Germinal center (tissue), 1 donor: Measurements from ENCODE around the gene FLT1.
A peak's percentile ranks its signal among the peaks of the same experiment; 100 is the strongest.

Experiments
- DNase-seq: peaks from one replicate; pipeline ENCODE4 v3.0.0; 2012; ENCODE audit warnings: mixed read lengths, low spot score

The FLT1 gene

DNA sequence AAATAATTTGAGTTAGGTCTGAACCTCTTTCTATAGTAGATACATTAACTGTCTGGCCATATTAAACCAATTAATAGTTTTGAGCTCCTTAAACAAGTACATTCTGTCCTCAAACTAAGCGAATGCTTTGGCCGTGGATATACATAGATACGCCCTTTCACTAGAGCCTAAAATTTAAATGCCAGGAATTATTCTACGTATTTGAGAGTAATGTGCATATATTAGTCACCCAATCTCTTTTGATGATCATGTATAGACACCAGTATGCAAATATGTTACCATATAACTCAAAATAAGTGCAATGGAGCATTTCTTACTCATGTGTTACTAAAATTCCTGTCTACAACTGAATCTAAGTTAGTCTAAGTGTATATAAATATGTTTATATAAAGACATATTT lies 70.4 kb downstream of the FLT1 start:
- DNase-seq = no peak

DNA sequence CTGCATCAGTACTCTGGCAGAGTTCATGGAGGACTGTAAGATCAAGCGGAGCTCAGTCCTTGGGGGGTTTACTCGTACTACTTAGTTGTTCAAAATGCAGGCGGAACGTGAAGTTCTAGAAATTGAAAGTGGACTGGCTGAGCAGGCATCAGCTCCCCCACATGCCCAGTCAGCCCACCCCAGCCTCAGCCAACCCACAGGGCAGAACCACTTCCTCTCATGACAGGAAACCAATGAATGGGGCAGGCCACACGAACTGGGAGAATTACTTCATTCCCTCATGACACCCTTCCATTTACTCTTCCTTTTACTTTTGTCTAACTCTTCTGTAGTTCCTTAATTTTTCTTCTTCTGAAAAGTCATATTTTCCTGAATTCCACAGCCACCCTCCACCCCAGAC lies 71.9 kb downstream of the FLT1 start:
- peak; percentile 32 for DNase-seq

DNA sequence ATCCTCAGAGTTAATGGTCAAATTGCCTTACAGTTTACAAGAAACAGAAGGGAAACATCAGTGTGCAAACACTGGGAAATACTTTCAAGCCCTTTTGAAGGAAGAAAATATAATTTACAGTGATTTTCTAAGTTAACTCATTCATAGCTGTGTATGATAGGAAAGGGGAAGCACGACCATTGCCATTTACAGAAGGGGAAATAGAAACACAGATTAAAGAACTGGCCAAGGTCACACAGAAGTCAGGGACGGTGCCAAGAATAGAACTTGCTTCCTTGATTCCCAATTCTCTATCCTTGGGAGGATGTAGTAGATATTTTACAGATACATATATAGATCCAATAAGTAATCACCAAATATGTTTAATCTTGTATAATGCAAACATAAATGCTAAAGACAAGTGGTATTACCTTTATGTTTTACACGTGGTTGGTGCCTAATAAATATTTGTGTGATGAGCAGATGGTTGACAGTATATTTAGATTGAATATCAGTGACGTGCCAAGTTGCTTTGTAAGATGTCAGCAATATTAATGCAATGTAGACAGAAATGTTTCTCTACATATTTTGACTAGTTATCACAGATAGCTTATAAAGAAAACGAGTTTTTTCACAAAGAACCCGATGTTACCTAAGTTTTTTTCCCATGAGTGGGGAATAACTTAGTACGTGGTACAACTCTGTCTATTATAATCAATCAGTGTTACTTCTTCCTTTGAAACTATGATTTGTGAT lies 73.1 kb downstream of the FLT1 start:
- DNase-seq = no peak

DNA sequence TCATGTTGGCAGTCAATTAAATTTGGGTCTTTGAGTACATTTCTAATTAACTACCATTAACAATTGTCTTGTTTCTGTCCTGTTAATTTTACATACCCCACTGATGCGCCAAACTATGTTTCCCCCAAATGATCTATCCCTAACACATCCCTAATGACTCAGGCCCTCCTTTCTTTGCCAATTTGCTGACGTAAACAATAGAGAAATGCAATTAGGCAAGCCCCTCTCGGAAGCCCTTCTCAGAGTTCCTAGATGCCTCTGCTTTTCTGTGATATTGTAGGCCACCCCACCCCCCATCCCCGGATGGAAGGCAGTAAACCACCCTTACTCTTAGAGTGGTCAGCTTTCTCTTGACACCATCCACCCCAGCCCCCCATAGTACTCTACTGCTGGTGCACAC lies 74.2 kb downstream of the FLT1 start:
- no peak for DNase-seq

DNA sequence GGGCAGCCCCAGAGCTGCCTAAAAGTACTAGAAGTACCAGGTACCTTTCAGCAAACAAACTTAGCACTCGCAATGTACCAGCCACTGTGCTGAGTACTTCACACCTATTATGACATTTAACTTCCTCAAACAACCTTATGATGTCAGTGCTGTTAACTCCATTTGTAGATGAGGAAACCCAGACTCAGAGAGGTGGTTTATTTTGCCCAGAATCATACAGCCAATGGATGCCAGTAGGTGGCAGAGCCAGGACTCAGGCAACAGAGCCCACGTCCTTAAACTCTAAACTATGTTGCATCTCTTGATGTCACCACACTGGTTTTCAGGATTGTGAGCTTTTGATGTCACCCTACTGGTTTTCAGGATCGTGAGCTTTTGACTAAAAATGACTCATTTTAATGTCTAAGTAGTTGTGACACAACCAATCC lies 78.9 kb downstream of the FLT1 start:
- no peak for DNase-seq

DNA sequence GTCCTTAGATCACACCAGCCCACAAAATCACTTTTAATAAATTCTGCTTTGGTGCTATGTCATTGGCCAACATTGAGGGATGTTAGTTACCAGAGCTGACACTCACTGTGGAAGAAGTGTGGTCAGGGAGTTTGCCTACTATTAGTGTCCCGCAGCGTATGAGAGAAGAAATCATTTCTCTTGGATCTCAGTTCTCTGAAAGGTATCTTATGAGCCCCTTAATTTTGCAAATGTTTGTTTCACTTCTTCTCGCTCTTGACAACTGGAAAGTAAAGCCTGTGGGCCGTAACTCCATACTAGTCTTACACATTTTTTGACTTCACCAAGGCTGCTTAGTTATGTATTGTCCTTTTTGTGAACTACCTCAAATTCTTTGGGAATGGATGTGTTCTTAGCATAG lies 80.9 kb downstream of the FLT1 start:
- no peak for DNase-seq

DNA sequence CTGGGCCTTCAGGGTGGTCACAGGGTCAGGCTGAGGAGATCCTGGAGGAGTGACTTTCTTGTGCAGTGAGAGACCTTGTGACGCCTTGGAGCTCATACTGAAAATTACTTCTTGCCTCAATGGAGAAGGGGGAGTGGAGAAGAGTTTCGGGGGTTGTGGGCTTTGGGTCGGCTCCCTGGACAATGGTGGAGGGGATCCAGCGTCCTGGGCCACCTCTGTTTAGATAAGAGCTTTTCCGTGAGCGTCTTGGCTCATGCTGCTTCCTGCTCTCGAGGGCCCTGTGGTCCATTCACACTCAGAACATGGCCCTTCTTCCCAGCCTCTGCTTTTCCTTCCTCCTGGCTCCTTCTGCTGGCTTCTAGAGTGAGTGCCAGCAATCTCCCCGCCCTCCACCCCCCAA lies 81.9 kb downstream of the FLT1 start:
- no peak for DNase-seq

DNA sequence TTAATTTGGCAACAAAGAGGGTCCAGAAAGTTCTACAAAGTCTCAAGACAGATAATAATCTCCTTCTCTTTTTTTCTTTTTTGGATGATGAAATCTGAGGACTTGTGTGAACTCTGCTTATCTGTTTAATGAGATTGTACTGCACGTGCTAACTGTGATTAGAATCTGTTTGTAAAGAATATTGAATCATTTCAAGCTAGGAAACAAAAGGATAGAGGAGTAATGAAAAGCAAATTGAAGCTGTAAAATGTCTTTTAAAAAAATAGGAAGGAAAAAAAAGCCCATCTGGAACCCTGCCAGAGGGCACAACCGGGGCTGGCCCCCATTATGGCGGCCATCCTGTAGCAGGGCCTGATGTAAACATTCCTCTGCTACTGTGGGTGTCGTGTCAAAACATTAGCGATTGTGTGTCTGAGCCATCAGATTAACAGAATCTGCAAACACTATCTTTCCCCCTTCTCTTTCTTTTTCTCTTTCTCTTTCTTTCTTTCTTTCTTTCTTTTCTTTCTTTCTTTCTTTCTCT lies 83.0 kb downstream of the FLT1 start:
- no peak for DNase-seq

DNA sequence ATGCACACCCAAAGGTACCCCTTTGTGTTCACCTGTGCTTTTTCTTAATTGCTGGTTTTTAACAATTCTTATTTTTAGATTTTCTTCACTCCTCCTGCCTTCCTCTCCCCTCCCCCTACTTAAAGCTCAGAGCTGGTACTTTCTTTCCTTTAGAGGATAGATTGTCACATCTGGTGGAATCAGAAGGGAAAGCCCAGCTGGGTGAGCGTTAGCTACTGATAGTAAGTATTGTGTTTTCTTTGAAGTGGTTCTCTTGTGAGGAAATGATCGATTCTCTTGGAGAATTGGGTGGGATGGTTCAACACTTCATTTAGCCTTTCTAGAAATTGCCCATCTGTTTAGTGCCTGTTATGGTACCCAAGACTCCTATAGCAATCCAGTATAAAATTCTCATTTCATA lies 84.8 kb downstream of the FLT1 start:
- DNase-seq = no peak

DNA sequence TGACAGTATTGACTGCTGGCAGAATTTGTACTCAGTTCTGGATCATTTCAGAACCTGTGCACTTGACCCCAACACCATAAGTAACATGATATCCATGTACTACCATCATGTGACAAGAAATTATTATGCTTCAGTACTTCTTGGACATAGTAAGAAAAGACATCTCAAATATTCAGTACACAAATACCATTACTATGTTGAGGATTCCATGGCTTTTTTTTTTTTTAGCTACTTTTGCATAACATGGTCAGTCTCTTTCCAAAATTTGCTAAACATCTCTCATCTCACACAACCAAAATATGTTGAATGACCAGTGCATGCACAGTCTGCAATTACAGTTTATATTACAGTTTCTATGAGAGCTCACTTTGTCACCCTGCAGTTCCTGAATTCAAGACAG lies 85.3 kb downstream of the FLT1 start:
- no peak for DNase-seq

DNA sequence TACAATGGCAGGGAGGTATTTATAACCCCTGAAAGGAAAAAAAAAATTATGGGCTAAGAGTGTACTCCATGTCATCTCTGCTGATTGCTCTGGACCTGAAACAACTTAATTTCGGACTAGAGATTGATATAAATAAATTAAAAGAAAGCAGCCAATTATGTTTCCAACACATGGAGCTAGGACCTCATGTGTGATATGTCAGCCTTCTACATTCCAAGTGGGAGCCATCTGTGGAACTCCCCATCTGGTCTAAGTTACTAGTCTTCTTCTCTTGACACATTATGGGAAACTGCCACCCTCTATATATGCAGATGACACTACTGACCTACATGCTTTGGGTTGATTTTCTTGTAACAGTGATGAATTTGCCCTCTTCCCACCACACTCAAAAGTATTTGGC lies 86.1 kb downstream of the FLT1 start:
- DNase-seq = no peak

DNA sequence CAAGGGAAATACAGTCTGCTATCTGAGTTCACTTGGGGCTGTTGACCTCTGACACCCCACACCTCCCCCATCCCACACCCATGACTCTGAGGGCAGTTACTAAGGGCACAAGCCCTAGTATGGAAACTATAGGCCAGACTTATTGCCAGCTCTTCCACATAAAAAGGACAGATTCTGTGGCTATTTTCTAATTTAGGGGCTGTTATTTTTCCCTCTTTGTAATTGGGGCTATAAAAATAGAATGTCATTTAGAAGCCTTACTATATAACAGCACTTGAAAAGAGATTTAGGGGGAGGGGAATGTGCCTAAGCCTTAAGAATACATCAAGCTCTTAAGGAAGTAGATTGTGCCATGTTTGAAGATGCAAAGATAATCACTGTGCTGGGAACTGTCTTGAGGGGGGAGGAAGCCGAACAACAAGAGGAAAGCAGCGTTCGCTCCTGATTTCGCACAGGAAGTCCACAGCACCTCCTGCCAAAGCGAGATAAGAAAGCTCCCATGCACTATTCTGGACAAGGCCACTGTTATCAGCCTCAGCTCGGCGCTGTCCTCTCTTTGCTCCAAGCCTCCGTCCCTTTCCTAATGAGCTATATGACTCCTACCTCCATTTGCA lies 86.6 kb downstream of the FLT1 start:
- no peak for DNase-seq

DNA sequence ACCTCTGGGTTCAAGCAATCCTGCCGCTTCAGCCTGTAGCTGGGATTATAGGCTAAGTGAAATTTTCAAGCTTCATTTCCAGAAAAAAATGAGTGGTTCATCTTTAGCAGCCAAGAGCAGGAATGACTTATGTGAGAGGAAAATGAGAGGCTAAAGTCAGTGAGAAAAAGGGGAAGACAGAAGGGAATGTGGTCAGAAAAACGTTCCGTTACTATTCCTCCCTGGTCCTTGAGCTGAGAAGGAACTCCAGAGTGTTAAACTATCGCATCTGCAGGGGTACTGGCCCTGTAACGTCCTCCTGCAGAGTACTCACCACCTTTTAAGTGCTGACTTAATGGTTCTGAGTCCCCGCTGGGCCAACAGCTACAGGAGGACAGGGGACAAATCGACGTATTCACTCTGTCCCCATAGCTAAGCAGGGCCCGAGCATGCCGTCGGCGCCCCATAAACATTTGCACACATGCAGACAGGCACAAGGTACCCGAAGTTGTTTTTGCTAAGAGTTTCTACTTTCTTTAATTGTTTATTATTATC lies 88.1 kb downstream of the FLT1 start:
- no peak for DNase-seq

DNA sequence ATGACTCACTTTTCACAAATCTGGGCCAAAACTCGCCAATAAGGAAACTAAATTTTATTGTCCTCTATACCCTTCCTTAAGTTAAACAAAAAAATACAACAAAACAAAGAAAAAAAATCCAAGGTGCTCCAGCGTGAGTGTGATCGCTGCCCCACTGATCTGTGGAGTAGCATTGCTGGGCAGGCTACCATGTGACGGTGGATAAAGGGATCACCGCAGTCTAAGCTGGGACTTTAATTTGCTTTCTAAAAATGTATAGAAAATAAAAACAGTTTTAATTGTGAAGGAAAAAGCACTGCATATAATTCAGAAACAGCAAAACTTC lies 92.9 kb downstream of the FLT1 start:
- no peak for DNase-seq

DNA sequence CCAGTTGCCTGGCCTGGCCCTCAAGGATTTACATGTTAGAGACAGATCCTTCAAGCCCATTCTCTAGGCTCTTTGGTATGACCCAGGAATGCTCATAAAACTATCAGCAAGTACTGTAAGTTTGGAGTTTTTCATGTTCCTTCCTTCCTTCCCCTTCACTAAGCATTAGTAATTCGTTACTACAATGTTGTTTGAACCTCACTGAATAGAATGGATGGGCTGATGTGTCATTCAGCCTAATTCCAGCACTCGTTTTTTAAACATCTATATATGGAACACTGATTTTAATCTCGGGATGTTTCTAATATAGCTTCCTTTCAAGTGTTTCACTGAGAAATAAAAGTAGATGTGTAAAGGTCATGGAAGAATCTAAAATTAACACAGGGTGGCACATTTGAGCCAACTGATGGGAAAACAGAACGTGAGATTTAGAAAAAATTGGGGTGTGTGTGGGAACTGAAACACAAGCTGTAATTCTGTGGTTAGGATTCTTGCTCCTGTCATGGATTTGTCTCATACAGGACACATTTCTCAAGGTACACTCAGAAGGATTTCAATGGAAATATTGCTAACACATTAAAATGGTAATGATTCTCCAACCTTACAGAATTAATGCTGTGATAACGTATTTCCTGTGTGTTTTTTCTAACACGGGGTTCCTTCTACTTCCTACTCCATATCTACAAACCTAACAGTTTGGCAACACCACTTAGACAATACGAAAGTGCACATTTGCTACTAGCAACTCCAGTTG lies 93.4 kb downstream of the FLT1 start:
- no peak for DNase-seq

DNA sequence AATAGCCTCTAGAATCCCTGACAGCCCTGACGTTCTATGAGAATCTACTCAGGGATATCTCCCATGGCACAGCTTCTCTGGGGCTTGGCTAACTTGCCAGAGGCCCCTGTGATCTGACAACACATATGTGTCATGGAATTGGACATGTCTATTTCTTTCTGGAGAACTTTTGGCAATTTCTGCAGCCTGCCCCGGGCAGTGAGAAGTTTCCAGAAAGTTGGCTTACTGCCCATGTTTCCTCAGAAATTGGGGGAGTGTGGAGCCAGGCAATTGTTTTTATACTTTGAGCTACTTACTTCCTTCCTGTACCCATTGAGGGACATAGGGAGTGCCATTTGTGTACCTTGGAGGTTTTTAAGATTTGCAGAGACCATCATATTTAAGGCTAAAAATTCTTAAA lies 98.9 kb downstream of the FLT1 start:
- no peak for DNase-seq

DNA sequence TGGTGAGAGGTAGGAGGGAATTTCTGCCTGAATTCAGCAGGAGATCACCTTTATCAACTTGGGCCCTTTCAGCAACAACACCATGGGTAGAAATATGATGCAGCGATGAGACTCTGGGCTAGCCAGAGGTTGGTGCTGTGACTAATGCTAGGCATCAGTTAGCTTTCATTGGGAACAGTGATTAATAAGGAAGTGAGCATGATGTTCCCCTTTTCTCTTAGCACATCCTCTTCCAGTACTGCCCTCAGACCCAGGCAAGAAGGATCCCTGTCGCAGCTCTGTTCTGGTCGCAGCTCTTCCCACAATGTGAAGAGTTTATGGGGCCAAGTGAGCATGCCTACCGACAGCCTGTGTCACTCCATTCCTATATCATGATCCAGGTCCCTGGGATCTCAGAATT lies 100.5 kb downstream of the FLT1 start:
- no peak for DNase-seq

DNA sequence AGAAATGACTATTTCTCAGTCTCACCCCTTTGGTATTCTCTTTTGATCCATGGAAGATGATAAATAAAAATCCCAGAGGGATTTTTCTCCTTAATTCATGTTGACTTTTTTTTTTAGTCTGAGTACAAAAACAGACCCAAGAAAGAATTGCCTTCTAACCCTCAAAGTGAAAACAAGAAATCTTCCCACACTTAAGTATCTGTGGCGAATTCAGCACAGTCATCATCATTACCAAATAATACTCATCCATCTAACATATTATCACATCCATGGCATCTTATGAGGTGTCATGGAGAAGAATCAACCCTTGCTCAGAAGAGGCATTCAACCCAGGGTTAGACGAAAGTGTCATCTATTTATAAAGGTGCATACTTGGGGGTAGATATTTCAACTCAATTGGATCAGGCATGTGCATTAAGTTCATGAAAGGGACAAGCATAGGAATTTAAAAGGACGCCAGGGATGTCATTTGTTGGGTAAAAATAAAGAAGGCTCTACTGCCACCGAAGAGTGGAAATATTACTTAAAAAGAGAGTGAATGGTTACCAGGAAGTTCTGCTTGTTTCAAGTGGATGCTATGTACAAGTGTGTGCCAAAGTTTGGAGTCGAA lies 101.9 kb downstream of the FLT1 start:
- DNase-seq = no peak

DNA sequence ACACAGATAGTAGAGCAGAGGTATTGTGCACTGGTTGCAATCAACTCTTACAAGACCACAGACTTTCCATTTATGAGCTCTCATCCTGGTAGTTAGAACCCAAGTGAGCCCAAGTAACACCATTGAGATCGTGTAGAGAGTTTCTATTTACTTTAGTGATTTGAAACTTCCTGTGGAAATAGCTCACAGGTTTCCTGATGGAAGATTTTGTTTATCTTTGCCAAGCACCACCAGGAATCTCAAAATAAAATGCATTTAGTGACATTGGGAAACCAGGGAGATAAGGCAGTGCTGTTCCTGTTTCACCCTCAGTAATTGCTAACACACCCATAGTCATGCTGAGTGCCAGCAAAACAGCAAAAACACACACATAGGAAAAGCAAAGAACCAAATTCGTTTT lies 102.5 kb downstream of the FLT1 start:
- no peak for DNase-seq

DNA sequence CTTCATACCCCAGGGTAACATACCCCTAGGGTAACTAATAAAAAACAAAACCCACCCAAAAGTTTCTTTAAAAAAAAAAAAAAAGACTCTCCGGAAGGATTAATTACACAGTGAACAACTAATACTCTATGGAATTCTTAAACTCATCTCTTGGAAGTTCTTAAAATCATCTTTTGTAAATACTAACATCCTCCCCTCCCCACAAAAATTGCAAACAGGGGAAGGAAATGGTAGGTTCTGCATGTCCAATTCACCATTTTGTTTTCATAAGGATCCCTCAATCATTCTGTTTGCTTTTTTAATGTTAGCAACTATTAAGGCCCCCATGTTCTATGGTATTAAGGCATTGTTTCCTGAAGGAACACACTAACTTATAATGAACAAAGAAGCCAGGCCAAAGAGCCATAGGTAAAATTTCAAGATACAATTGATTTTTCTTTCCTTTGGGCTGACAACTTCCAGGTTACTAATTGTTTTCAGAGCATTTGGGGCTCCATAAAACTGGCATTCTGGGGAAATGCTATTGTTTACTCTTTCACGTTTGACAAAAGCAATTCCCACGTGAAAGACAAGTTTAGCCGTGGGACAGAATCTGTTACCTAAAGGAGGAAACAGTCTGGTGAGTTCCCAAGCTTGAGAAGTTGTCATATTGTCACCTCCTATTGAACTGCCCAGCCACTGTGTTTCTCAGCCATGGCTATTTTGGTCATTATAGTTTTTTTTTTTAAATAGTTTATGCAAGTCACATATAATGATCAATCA lies 107.0 kb downstream of the FLT1 start:
- no peak for DNase-seq

DNA sequence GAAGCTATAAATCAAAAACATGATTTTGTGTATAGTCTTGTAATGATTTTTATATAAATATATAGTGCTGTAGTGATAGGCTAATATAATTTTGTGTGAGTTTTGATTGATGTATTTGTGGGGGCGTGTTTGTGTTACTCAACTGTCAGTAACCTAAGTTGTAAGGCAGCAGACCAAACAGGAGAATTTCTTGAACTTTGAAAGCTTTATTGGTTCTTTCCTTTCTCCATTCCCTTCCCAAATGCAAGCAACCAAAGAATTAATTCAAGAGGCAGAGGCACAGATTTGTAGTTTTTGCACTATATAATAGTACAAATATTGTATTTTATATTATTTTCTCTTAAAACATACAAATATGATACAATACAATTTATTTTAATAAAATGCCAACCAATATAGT lies 109.6 kb downstream of the FLT1 start:
- no peak for DNase-seq

DNA sequence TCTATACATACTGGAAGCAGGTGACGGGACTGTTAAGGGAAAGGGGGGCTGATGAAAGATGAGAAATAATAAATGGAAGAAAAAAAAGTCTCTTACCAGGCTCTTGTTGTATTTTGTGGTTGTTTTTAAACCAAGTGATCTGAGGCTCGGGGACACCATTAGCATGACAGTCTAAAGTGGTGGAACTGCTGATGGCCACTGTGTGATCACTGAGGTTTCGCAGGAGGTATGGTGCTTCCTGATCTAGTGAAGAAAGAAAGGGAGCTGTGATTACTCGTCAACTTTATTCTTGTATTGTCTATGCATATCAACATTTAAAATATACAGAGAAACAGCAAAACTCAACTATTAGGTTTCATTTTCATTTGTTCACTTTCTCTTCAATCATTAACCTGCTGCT lies 110.1 kb downstream of the FLT1 start:
- no peak for DNase-seq
